GM19467 (cell line): ENCODE data around the gene SMKR1.
"Not testable (repeated sequence)": the region's sequence is repeated elsewhere in the genome, so short reads cannot be mapped to it uniquely, and the experiment has no call there.

Experiments used
- ATAC-seq: cut with Tn5 transposase; IDR thresholded peaks from one replicate; pipeline ENCODE4 v1.9.1; 2021; ENCODE audit warnings: mild to moderate bottlenecking, moderate library complexity; ENCODE audit not compliant: unreplicated experiment

The SMKR1 gene

GRCh38 chr7:129481376-129481775 is 21.0 kb upstream of the SMKR1 start:
- ATAC-seq, result not testable (repeated sequence)

- no peak for ATAC-seq
These were observed 19.6 kb upstream of the SMKR1 start for GRCh38 chr7:129482781-129483180.

GRCh38 chr7:129489491-129489890 is 12.8 kb upstream of the SMKR1 start:
- no peak for ATAC-seq

- ATAC-seq, result no peak
These were observed 9.9 kb upstream of the SMKR1 start for GRCh38 chr7:129492391-129492790.

- ATAC-seq, result no peak
These were observed 8.8 kb upstream of the SMKR1 start for GRCh38 chr7:129493555-129493954.

GRCh38 chr7:129494041-129494440 is 8.3 kb upstream of the SMKR1 start:
- no peak for ATAC-seq

- no peak for ATAC-seq
These were observed 6.3 kb upstream of the SMKR1 start for GRCh38 chr7:129495987-129496386.

GRCh38 chr7:129496653-129497052 is 5.7 kb upstream of the SMKR1 start:
- no peak for ATAC-seq

- ATAC-seq, result no peak
These were observed 5.2 kb upstream of the SMKR1 start for GRCh38 chr7:129497156-129497555.

- ATAC-seq, result no peak
These were observed 4.3 kb upstream of the SMKR1 start for GRCh38 chr7:129498021-129498420.

- ATAC-seq, result no peak
These were observed 2.3 kb upstream of the SMKR1 start for GRCh38 chr7:129499999-129500398.

GRCh38 chr7:129502708-129503685 is 666 bp downstream of the SMKR1 start:
- ATAC-seq, result peak; percentile 16

GRCh38 chr7:129503725-129504124 is 1.4 kb downstream of the SMKR1 start:
- no peak for ATAC-seq

- no peak for ATAC-seq
These were observed 9.9 kb downstream of the SMKR1 start for GRCh38 chr7:129512192-129512591.

GRCh38 chr7:129513546-129513945 is 11.2 kb downstream of the SMKR1 start:
- ATAC-seq, result no peak

- ATAC-seq, result no peak
These were observed 12.4 kb downstream of the SMKR1 start for GRCh38 chr7:129514683-129515082.

- ATAC-seq, result no peak
These were observed 13.1 kb downstream of the SMKR1 start for GRCh38 chr7:129515381-129515780.

- ATAC-seq, result no peak
These were observed 15.6 kb downstream of the SMKR1 start for GRCh38 chr7:129517931-129518330.

- ATAC-seq, result no peak
These were observed 17.1 kb downstream of the SMKR1 start for GRCh38 chr7:129519464-129519863.

GRCh38 chr7:129522088-129522970 is 20.0 kb downstream of the SMKR1 start:
- no peak for ATAC-seq

GRCh38 chr7:129522971-129523340 is 20.6 kb downstream of the SMKR1 start:
- no peak for ATAC-seq

- ATAC-seq, result no peak
These were observed 21.6 kb downstream of the SMKR1 start for GRCh38 chr7:129523924-129524323.
